Measurements from ENCODE around the gene GPX7. TPM values are rescaled to one million over a fixed set of nuclear protein-coding genes. Genes with fewer than 3 reads are reported as not detected.

GPX7 gene
- 10 to 100 TPM; 17.0 to 49.3 (median 24.5) TPM for total RNA-seq
- polyA plus RNA-seq: 1 to 10 TPM; 2.5 to 8.6 (median 5.4) TPM

DNA sequence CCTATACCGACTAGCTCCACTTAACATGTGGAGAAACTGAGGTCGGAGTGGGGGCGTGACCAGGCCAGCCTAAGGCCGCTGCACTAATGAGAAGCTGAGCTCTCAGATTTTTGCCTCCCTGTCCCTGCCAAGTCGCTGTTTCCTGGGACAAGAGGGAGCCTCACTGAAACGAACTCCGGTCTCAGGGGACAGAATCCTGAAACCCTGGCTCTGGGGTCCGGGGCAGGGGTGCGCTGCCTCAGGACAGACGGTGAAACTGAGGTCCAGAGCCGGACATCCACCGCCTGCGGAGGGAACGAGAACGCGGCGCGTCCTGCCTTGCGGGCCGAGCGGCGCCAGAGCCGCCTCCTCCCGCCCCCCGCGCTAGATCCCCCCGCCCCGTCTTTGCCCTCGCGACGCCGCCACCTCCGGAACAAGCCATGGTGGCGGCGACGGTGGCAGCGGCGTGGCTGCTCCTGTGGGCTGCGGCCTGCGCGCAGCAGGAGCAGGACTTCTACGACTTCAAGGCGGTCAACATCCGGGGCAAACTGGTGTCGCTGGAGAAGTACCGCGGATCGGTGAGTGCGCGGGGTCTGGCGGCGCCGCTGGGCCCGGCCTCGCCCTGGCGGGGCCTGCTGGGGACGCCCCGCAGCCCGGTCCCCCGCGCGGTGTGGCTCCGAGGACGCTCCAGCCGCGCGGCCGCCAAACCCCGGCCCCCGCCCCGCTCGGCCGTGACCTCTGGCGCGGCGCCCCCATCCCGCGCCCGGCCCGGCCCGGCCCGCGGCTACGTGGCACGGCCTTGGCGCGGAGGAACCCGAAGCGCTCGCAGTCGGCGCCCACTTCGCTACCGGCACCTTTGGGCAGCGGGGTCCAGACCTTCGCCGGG is at the start of gene GPX7:
Gene GPX7 (plus strand): TSS at position 381 of the 865 bp plus-strand sequence. CDS start 39 bp downstream, at position 420.
- peak; percentile 70 for DNase-seq
- H3K4me3 ChIP-seq: peak within 1 kb of the TSS; percentile 46 to 71 (median 64)
- H3K9me3 ChIP-seq: no peaks in the 10 kb centered on the region
- no peak for TF ChIP-seq POLR2A (IDR thresholded peaks at IDR 0.05)
- no peak for TF ChIP-seq EP300 (IDR thresholded peaks at IDR 0.05)
- TF ChIP-seq, protein P1, sequence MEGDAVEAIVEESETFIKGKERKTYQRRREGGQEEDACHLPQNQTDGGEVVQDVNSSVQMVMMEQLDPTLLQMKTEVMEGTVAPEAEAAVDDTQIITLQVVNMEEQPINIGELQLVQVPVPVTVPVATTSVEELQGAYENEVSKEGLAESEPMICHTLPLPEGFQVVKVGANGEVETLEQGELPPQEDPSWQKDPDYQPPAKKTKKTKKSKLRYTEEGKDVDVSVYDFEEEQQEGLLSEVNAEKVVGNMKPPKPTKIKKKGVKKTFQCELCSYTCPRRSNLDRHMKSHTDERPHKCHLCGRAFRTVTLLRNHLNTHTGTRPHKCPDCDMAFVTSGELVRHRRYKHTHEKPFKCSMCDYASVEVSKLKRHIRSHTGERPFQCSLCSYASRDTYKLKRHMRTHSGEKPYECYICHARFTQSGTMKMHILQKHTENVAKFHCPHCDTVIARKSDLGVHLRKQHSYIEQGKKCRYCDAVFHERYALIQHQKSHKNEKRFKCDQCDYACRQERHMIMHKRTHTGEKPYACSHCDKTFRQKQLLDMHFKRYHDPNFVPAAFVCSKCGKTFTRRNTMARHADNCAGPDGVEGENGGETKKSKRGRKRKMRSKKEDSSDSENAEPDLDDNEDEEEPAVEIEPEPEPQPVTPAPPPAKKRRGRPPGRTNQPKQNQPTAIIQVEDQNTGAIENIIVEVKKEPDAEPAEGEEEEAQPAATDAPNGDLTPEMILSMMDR (IDR thresholded peaks at IDR 0.05): no peak
- TF ChIP-seq POLR2AphosphoS5 (IDR thresholded peaks at IDR 0.05): no peak
- intact Hi-C loops (cut with DNase I): loop anchor here (2.0 to 5.0 kb wide), 2 partner anchors 47 to 200 kb away; partner anchors contain the start of genes ORC1 and PRPF38A
- WGBS, 2 donors: 3 to 4% methylated on average over 97 of the region's 97 CpGs
- H3K36me3 ChIP-seq: peaks cover 0 to 11% (median under 1%) of the 10 kb centered on the region in 4 donors
- peak within 1 kb of the TSS; percentile 80 to 89 (median 84) for H3K27ac ChIP-seq
- H3K27me3 ChIP-seq: no peaks in the 10 kb centered on the region
- H3K4me1 ChIP-seq: peaks cover 0 to 33% (median 26%) of the 10 kb centered on the region in 4 donors

DNA sequence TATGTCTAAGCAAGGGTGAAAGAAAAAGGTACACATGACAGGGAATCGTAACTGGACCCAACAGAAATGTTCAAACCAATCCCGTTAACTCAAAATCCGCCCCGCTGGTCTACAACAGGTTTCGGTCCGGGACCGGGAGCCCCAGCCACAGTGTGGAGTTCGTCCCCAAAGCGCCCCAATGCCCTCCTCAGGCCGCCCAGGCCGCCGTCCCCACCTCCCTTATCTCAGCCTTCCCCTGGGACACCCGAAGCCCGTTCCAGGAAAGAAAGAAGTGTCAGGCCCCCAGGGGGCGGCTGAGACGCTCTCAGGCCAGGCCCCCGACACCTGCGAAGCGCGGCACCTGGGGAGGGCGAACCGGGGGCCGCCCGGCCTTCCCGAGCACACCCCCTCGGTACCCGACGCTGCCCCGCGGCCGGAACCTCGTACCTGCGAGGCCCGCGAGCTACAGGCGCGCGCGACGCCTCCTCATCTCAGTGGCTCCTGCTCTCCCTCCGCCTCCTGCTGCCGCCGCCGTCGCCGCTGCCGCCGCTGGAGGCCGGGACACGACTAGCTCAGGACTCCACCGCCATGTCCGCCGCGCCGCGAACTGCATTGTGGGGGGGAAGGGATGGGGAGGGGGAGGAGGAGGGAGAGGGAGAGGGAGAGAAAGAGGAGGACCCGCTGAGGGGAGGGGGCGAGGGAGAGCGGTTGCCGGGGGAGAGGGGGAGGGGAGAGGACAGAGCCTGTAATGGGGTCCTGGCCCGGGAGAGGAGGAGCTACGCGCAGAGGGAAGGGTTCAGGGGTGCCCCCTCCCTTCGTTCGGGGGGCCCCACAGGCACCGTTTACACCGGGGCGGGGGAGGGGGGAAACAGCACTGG is 49.4 kb upstream of the GPX7 start, which contains the start of gene TUT4:
Gene TUT4 (minus strand): TSS at position 588 of the 857 bp plus-strand sequence. CDS start 26,812 bp downstream, outside the sequence.
- intact Hi-C loops (cut with DNase I): loop anchor here (2.0 to 5.0 kb wide), 3 partner anchors 145 to 196 kb away; partner anchors contain the start of genes COA7, ORC1 and PRPF38A
- H3K4me3 ChIP-seq: peak within 1 kb of the TSS; percentile 93 to 99 (median 96)
- no peaks in the 10 kb centered on the region for H3K9me3 ChIP-seq
- no peaks in the 10 kb centered on the region for H3K36me3 ChIP-seq
- WGBS, 2 donors: 1% methylated on average over 68 of the region's 68 CpGs
- peaks cover 0 to 33% (median 18%) of the 10 kb centered on the region in 4 donors for H3K4me1 ChIP-seq
- peak within 1 kb of the TSS; percentile 88 to 96 (median 92) for H3K27ac ChIP-seq
- H3K27me3 ChIP-seq: no peaks in the 10 kb centered on the region
- peak; percentile 87 for DNase-seq
- peak; percentile 48 to 87 (median 70) for TF ChIP-seq POLR2AphosphoS5 (IDR thresholded peaks at IDR 0.05)
- no peak for TF ChIP-seq EP300 (IDR thresholded peaks at IDR 0.05)

DNA sequence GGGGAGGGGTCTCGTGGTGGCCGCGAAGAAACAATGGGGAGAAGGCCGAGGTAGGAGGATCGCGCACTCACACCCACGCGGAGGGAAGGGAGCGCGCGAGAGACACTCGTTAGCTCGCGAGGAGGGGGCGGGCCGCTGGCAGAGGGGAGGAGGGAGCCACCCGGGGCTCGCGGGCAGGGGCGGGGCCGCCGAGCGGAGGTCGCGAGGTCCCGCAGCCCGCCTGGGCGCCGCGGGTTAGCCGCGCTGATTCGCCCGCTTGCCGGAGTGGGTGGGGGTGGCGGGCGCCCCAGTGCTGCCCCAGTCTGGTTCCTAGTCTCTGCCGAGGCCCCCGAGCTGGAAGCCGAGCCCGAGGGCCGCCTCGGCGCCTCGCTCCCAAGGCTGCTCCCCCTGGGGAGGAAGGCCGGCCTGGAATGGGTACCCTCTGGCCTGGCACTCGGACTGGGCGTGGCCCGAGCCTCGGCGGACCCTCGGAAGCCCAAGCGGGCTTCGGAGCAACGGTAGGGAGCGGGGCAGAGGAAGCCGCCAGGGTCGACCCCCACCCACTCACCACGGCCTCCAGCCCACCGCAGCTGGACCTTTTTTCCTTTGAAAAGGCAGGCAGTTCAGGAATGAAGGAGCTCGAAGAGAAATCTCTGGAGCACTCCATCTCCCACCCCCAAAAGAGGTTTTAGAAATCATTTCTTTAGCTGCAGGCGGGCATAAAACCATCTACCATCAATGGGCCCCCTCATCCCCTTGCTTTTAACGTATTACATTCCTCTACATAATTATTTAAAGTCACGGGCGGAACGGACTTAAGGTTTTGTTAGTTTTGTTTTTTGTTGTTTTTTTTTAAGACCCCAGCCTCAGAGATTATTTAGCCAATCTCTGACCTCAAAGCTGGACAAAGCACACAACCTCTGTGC is 48.6 kb upstream of the GPX7 start:
- Histone ChIP-seq H3K4me3 (peak overlapping the region; percentile 93 to 99 (median 96)), H3K27me3 (no peaks in the 10 kb centered on the region), H3K27ac (peak overlapping the region; percentile 88 to 96 (median 92)), H3K36me3 (no peaks in the 10 kb centered on the region), H3K4me1 (peaks cover 0 to 26% (median 15%) of the 10 kb centered on the region in 4 donors), H3K9me3 (no peaks in the 10 kb centered on the region)
- peak; percentile 93 for DNase-seq
- WGBS, 2 donors: 4 to 6% methylated on average over 66 of the region's 66 CpGs
- intact Hi-C loops (cut with DNase I): loop anchor here (2.0 to 5.0 kb wide), 4 partner anchors 49 to 195 kb away; partner anchors contain the start of genes COA7, GPX7, ORC1 and PRPF38A
- TF ChIP-seq POLR2A (IDR thresholded peaks at IDR 0.05) (peak in 1 of 2 donors; percentile 16), POLR2AphosphoS5 (IDR thresholded peaks at IDR 0.05) (peak; percentile 10 to 77 (median 50))
- TF ChIP-seq, protein P1 (IDR thresholded peaks at IDR 0.05): no peak

DNA sequence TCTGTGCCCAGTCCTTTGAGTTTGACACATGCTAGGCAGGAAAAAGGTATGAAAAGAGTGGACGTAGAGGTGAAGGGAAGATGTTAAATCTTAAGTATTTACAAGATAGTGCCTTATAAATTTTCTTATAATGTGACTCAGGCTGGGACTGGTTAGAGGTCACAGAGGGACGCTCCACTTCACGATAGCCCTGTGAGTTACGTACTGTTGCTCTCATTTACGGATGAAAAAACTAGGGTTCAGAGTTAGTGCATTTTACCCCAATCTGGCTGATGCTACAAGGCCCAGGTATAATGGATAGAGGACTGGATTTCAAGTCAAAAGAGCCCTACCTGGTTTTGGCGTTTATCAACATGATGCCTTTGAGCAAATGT is 47.9 kb upstream of the GPX7 start:
- H3K4me1 ChIP-seq: peaks cover 0 to 23% (median 14%) of the 10 kb centered on the region in 4 donors
- H3K36me3 ChIP-seq: no peaks in the 10 kb centered on the region
- H3K9me3 ChIP-seq: no peaks in the 10 kb centered on the region
- peak overlapping the region; percentile 88 to 96 (median 92) for H3K27ac ChIP-seq
- H3K4me3 ChIP-seq: peak overlapping the region in 3 of 4 donors; percentile 95 to 99 (median 97)
- WGBS, 2 donors: 75 to 81% methylated on average over 6 of the region's 6 CpGs
- DNase-seq: no peak
- intact Hi-C loops (cut with DNase I): loop anchor here (2.0 to 5.0 kb wide), 3 partner anchors 49 to 152 kb away; partner anchors contain the start of genes COA7, GPX7, ORC1 and PRPF38A
- TF ChIP-seq POLR2A (IDR thresholded peaks at IDR 0.05): no peak
- TF ChIP-seq POLR2AphosphoS5 (IDR thresholded peaks at IDR 0.05): no peak
- TF ChIP-seq, protein P1 (IDR thresholded peaks at IDR 0.05): no peak
- TF ChIP-seq EP300 (IDR thresholded peaks at IDR 0.05): no peak
- H3K27me3 ChIP-seq: no peaks in the 10 kb centered on the region

All from sigmoid colon (tissue), 7 donors.